Prostate gland (tissue), 2 donors: ENCODE data around the gene STMP1.

Source experiments
- POLR2A ChIP-seq: fragments of 450-650 bp; IDR thresholded peaks from one replicate; pipeline ENCODE4 v1.6.1; 2016; ENCODE audit warnings: antibody characterized with exemption, mild to moderate bottlenecking
- POLR2AphosphoS5 ChIP-seq: sonication (generic); formaldehyde crosslinking; IDR thresholded peaks from one replicate; pipeline ENCODE4 v1.6.1; 2017; ENCODE audit warnings: antibody characterized with exemption
- TF ChIP-seq, protein P1 (sequence below), 4 experiments: fragments of 200-600 bp in 2 of 4; fragments of 450-650 bp in 2 of 4; sonication (generic) in 2 of 4; IDR thresholded peaks; 1 replicate in 3 of 4; 2 replicates in 1 of 4; pipeline ENCODE4 v1.5.1; 2016 to 2019; ENCODE audit warnings: antibody characterized with exemption in 4 of 4, mild to moderate bottlenecking in 2 of 4, moderate library complexity in 2 of 4

DNA sequence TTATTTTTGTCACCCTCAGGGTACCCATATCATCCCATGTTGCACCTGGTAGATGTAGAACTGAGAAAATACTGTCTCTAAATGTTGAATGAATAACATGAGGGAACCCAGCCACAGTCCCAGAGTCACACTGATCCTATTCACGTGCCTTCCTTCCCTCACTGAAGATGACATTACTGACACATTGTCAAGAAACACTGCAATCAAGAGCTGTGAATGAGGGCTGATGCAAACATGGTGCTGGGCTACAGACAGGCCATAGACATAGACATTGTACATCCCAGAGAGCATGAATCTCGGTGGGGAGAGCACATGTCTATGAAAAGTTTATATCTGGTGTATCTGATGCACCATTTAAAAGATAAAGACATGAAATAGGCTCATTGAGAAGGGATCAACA is 55.9 kb downstream of the STMP1 start:
- TF ChIP-seq, protein P1, sequence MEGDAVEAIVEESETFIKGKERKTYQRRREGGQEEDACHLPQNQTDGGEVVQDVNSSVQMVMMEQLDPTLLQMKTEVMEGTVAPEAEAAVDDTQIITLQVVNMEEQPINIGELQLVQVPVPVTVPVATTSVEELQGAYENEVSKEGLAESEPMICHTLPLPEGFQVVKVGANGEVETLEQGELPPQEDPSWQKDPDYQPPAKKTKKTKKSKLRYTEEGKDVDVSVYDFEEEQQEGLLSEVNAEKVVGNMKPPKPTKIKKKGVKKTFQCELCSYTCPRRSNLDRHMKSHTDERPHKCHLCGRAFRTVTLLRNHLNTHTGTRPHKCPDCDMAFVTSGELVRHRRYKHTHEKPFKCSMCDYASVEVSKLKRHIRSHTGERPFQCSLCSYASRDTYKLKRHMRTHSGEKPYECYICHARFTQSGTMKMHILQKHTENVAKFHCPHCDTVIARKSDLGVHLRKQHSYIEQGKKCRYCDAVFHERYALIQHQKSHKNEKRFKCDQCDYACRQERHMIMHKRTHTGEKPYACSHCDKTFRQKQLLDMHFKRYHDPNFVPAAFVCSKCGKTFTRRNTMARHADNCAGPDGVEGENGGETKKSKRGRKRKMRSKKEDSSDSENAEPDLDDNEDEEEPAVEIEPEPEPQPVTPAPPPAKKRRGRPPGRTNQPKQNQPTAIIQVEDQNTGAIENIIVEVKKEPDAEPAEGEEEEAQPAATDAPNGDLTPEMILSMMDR (IDR thresholded peaks at IDR 0.05) = no peak
- TF ChIP-seq POLR2AphosphoS5 (no peak), POLR2A (no peak)
